CMK (cell line): ENCODE measurements around the gene CKS2.
A peak's percentile ranks its signal among the peaks of the same experiment; 100 is the strongest.
"Not testable (repeated sequence)": the region's sequence is repeated elsewhere in the genome, so short reads cannot be mapped to it uniquely, and the experiment has no call there.

Experiments used
- DNase-seq: peaks from one replicate; pipeline ENCODE4 v3.0.0-alpha.2; 2010; ENCODE audit warnings: low read depth

CKS2 gene

GRCh38 chr9:89311346-89312221 lies 589 bp downstream of the CKS2 start:
- DNase-seq = no peak

- no peak for DNase-seq
These were observed 1.2 kb downstream of the CKS2 start for GRCh38 chr9:89312222-89312571.

- no peak for DNase-seq
These were observed 2.8 kb downstream of the CKS2 start for GRCh38 chr9:89313842-89314241.

GRCh38 chr9:89314955-89315354 lies 4.0 kb downstream of the CKS2 start:
- DNase-seq = no peak

GRCh38 chr9:89315482-89315881 lies 4.5 kb downstream of the CKS2 start:
- no peak for DNase-seq

GRCh38 chr9:89317282-89317681 lies 6.3 kb downstream of the CKS2 start:
- no peak for DNase-seq

- peak; percentile 75 for DNase-seq
These were observed 7.4 kb downstream of the CKS2 start, which contains the start of gene SECISBP2 for GRCh38 chr9:89318123-89319014. Gene SECISBP2, plus strand, starts transcription at chr9:89318500. Its CDS starts 77 bp downstream, at chr9:89318577.

GRCh38 chr9:89319015-89319905 lies 8.3 kb downstream of the CKS2 start:
- DNase-seq = no peak

- no peak for DNase-seq
These were observed 12.4 kb downstream of the CKS2 start for GRCh38 chr9:89323390-89323789.

- DNase-seq = no peak
These were observed 14.7 kb downstream of the CKS2 start for GRCh38 chr9:89325733-89326132.

GRCh38 chr9:89328064-89328463 lies 17.1 kb downstream of the CKS2 start:
- DNase-seq = no peak

GRCh38 chr9:89329917-89330316 lies 18.9 kb downstream of the CKS2 start:
- no peak for DNase-seq

- DNase-seq = no peak
These were observed 19.5 kb downstream of the CKS2 start for GRCh38 chr9:89330513-89330912.

GRCh38 chr9:89339807-89340206 lies 28.8 kb downstream of the CKS2 start:
- no peak for DNase-seq

GRCh38 chr9:89340332-89340731 lies 29.3 kb downstream of the CKS2 start:
- DNase-seq = no peak

- DNase-seq = no peak
These were observed 31.2 kb downstream of the CKS2 start for GRCh38 chr9:89342213-89342612.

GRCh38 chr9:89342948-89343347 lies 32.0 kb downstream of the CKS2 start:
- no peak for DNase-seq

- DNase-seq = not testable (repeated sequence)
These were observed 32.8 kb downstream of the CKS2 start for GRCh38 chr9:89343812-89344211.

- no peak for DNase-seq
These were observed 34.5 kb downstream of the CKS2 start for GRCh38 chr9:89345476-89345875.

- DNase-seq = no peak
These were observed 35.7 kb downstream of the CKS2 start for GRCh38 chr9:89346696-89347095.

- DNase-seq = no peak
These were observed 36.7 kb downstream of the CKS2 start for GRCh38 chr9:89347651-89348050.

- no peak for DNase-seq
These were observed 38.6 kb downstream of the CKS2 start for GRCh38 chr9:89349607-89350006.
